SK-N-SH treated with all-trans-retinoic acid at 6 μM for 48 hours (cell line): ENCODE results near the gene DEFB108B.
"Not testable (repeated sequence)": the region's sequence is repeated elsewhere in the genome, so short reads cannot be mapped to it uniquely, and the experiment has no call there.

ENCODE experiments used
- ARNTL ChIP-seq: fragments of 450-650 bp; formaldehyde crosslinking; IDR thresholded peaks from 2 replicates; pipeline ENCODE4 v1.5.0; 2020; ENCODE audit warnings: low read depth, mild to moderate bottlenecking, moderate library complexity, borderline replicate concordance
- BACH2 ChIP-seq: fragments of 250-450 bp; sonication (Bioruptor Pico); IDR thresholded peaks from 2 replicates; pipeline ENCODE4 v1.9.0; 2021; ENCODE audit warnings: mild to moderate bottlenecking, borderline replicate concordance
- CSDC2 ChIP-seq: fragments of 250-450 bp; sonication (Bioruptor Pico); IDR thresholded peaks from 2 replicates; pipeline ENCODE4 v1.5.0; 2020; ENCODE audit warnings: mild to moderate bottlenecking, moderate library complexity
- ESRRG ChIP-seq: fragments of 250-450 bp; sonication (Bioruptor Pico); IDR thresholded peaks from 2 replicates; pipeline ENCODE4 v1.6.1; 2021; ENCODE audit warnings: mild to moderate bottlenecking
- OSR1 ChIP-seq: fragments of 250-450 bp; sonication (Bioruptor Pico); IDR thresholded peaks from 2 replicates; pipeline ENCODE4 v1.8.0; 2022; ENCODE audit warnings: moderate library complexity, mild to moderate bottlenecking, inconsistent platforms
- RARB ChIP-seq: fragments of 250-450 bp; sonication (Bioruptor Pico); IDR thresholded peaks from 2 replicates; pipeline ENCODE4 v1.8.0; 2021; ENCODE audit warnings: mild to moderate bottlenecking, moderate library complexity
- SNAI2 ChIP-seq: fragments of 250-450 bp; sonication (Bioruptor Pico); IDR thresholded peaks from 2 replicates; pipeline ENCODE4 v1.5.0; 2020; ENCODE audit warnings: mild to moderate bottlenecking, moderate library complexity
- TCF4 ChIP-seq: fragments of 250-450 bp; sonication (Bioruptor Pico); IDR thresholded peaks from 2 replicates; pipeline ENCODE4 v1.8.0; 2021; ENCODE audit warnings: mild to moderate bottlenecking, moderate library complexity, borderline replicate concordance
- TF ChIP-seq, protein P1 (sequence below): fragments of 250-450 bp; sonication (Bioruptor Pico); IDR thresholded peaks from 2 replicates; pipeline ENCODE4 v1.5.1; 2020; ENCODE audit warnings: low read depth, mild to moderate bottlenecking, moderate library complexity
- TF ChIP-seq, protein P2 (sequence below): fragments of 250-450 bp; sonication (Bioruptor Pico); IDR thresholded peaks from 2 replicates; pipeline ENCODE4 v1.8.0; 2020; ENCODE audit warnings: mild to moderate bottlenecking, moderate library complexity, borderline replicate concordance
- TF ChIP-seq, protein P3 (sequence below): fragments of 250-450 bp; sonication (Bioruptor Pico); IDR thresholded peaks from 2 replicates; pipeline ENCODE4 v1.8.0; 2021; ENCODE audit warnings: low read depth, mild to moderate bottlenecking, moderate library complexity, borderline replicate concordance

GRCh38 chr11:71786114-71786847 lies 46.7 kb upstream of the DEFB108B start:
- not testable (repeated sequence) for TF ChIP-seq BACH2 (CRISPR knock-in tag); OSR1; TCF4; RARB (CRISPR knock-in tag); ESRRG; ARNTL (CRISPR knock-in tag); SNAI2 (CRISPR knock-in tag); CSDC2 (CRISPR knock-in tag)
- TF ChIP-seq, protein P1, sequence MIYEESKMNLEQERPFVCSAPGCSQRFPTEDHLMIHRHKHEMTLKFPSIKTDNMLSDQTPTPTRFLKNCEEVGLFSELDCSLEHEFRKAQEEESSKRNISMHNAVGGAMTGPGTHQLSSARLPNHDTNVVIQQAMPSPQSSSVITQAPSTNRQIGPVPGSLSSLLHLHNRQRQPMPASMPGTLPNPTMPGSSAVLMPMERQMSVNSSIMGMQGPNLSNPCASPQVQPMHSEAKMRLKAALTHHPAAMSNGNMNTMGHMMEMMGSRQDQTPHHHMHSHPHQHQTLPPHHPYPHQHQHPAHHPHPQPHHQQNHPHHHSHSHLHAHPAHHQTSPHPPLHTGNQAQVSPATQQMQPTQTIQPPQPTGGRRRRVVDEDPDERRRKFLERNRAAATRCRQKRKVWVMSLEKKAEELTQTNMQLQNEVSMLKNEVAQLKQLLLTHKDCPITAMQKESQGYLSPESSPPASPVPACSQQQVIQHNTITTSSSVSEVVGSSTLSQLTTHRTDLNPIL, result not testable (repeated sequence)
- TF ChIP-seq, protein P2, sequence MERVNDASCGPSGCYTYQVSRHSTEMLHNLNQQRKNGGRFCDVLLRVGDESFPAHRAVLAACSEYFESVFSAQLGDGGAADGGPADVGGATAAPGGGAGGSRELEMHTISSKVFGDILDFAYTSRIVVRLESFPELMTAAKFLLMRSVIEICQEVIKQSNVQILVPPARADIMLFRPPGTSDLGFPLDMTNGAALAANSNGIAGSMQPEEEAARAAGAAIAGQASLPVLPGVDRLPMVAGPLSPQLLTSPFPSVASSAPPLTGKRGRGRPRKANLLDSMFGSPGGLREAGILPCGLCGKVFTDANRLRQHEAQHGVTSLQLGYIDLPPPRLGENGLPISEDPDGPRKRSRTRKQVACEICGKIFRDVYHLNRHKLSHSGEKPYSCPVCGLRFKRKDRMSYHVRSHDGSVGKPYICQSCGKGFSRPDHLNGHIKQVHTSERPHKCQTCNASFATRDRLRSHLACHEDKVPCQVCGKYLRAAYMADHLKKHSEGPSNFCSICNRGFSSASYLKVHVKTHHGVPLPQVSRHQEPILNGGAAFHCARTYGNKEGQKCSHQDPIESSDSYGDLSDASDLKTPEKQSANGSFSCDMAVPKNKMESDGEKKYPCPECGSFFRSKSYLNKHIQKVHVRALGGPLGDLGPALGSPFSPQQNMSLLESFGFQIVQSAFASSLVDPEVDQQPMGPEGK (CRISPR knock-in tag), result not testable (repeated sequence)
- TF ChIP-seq, protein P3, sequence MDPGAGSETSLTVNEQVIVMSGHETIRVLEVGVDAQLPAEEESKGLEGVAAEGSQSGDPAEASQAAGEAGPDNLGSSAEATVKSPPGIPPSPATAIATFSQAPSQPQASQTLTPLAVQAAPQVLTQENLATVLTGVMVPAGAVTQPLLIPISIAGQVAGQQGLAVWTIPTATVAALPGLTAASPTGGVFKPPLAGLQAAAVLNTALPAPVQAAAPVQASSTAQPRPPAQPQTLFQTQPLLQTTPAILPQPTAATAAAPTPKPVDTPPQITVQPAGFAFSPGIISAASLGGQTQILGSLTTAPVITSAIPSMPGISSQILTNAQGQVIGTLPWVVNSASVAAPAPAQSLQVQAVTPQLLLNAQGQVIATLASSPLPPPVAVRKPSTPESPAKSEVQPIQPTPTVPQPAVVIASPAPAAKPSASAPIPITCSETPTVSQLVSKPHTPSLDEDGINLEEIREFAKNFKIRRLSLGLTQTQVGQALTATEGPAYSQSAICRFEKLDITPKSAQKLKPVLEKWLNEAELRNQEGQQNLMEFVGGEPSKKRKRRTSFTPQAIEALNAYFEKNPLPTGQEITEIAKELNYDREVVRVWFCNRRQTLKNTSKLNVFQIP (CRISPR knock-in tag), result not testable (repeated sequence)
